ENCODE data around the gene AMY1A.
"Not testable (repeated sequence)": the region's sequence is repeated elsewhere in the genome, so short reads cannot be mapped to it uniquely, and the experiment has no call there.

- not testable (repeated sequence) for TF ChIP-seq EZH2 (IDR thresholded peaks at IDR 0.05); POLR2AphosphoS5 (IDR thresholded peaks at IDR 0.05; ENCODE audit: borderline replicate concordance, low read depth, low read length); FOXP2 (optimal IDR thresholded peaks at IDR 0.05; ENCODE audit: control extremely low read depth, extremely low read length, insufficient read depth)
Measured at GRCh38 chr1:103697430-103697829, 41.9 kb downstream of the AMY1A start.

All from SK-N-MC (cell line).